ENCODE results near the gene SATB2. TPM values are rescaled to one million over a fixed set of nuclear protein-coding genes. Genes with fewer than 3 reads are reported as not detected.

Gene SATB2
- total RNA-seq, 2 donors from 2014 or later = 5.2 to 11.8 TPM

GRCh38 chr2:199495147-199495546 lies 37.4 kb upstream of the SATB2 start:
- Histone ChIP-seq H3K36me3 (no peaks in the 10 kb centered on the region), H3K4me1 (replicated peaks) (no peaks in the 10 kb centered on the region), H3K9me3 (no peaks in the 10 kb centered on the region), H3K4me3 (no peak overlapping the region), H3K27me3 (replicated peaks; ENCODE audit: insufficient read depth) (peaks cover 2% of the 10 kb centered on the region), H3K27ac (no peak overlapping the region)
- no peak for TF ChIP-seq POLR2A (IDR thresholded peaks at IDR 0.05)
- no peak for TF ChIP-seq POLR2AphosphoS5 (IDR thresholded peaks at IDR 0.05)
- TF ChIP-seq CTCF (IDR thresholded peaks at IDR 0.05) = no peak
- no peak for DNase-seq (ENCODE audit: low spot score)
- intact Hi-C loops (cut with DNase I) = no loop called here
- 47% methylated on average over 4 of the region's 4 CpGs for WGBS

- H3K27ac ChIP-seq = no peak overlapping the region
- no peak for DNase-seq (ENCODE audit: low spot score)
- 82% methylated on average over 5 of the region's 5 CpGs for WGBS
- H3K27me3 ChIP-seq (replicated peaks; ENCODE audit: insufficient read depth) = no peaks in the 10 kb centered on the region
- no peak overlapping the region for H3K4me3 ChIP-seq
- no peaks in the 10 kb centered on the region for H3K36me3 ChIP-seq
- no peaks in the 10 kb centered on the region for H3K9me3 ChIP-seq
- no peak for TF ChIP-seq POLR2A (IDR thresholded peaks at IDR 0.05)
- no peak for TF ChIP-seq POLR2AphosphoS5 (IDR thresholded peaks at IDR 0.05)
- TF ChIP-seq CTCF (IDR thresholded peaks at IDR 0.05) = no peak
- intact Hi-C loops (cut with DNase I) = no loop called here
- no peaks in the 10 kb centered on the region for H3K4me1 ChIP-seq (replicated peaks)
Measured at GRCh38 chr2:199490049-199490448, 32.3 kb upstream of the SATB2 start.

GRCh38 chr2:199488772-199489400 lies 31.1 kb upstream of the SATB2 start:
- Histone ChIP-seq H3K27me3 (replicated peaks; ENCODE audit: insufficient read depth) (no peaks in the 10 kb centered on the region), H3K27ac (no peak overlapping the region), H3K4me1 (replicated peaks) (no peaks in the 10 kb centered on the region), H3K36me3 (no peaks in the 10 kb centered on the region), H3K9me3 (no peaks in the 10 kb centered on the region), H3K4me3 (no peak overlapping the region)
- peak; percentile 16 to 47 (median 42) for TF ChIP-seq CTCF (IDR thresholded peaks at IDR 0.05)
- no peak for TF ChIP-seq POLR2A (IDR thresholded peaks at IDR 0.05)
- WGBS = 60% methylated on average over 6 of the region's 6 CpGs
- intact Hi-C loops (cut with DNase I) = no loop called here
- no peak for DNase-seq (ENCODE audit: low spot score)

GRCh38 chr2:199485732-199486335 lies 28.1 kb upstream of the SATB2 start:
- Histone ChIP-seq H3K27ac (no peak overlapping the region), H3K36me3 (no peaks in the 10 kb centered on the region), H3K4me3 (no peak overlapping the region), H3K4me1 (replicated peaks) (no peaks in the 10 kb centered on the region), H3K27me3 (replicated peaks; ENCODE audit: insufficient read depth) (no peaks in the 10 kb centered on the region), H3K9me3 (no peaks in the 10 kb centered on the region)
- intact Hi-C loops (cut with DNase I) = no loop called here
- DNase-seq (ENCODE audit: low spot score) = peak; percentile 42
- TF ChIP-seq CTCF (IDR thresholded peaks at IDR 0.05) = peak in 3 of 4 experiments; percentile 30 to 56 (median 37)
- no peak for TF ChIP-seq POLR2A (IDR thresholded peaks at IDR 0.05)
- WGBS = 13% methylated on average over 5 of the region's 5 CpGs

- no peak for DNase-seq (ENCODE audit: low spot score)
- Histone ChIP-seq H3K4me1 (replicated peaks) (no peaks in the 10 kb centered on the region), H3K27ac (no peak overlapping the region), H3K4me3 (no peak overlapping the region), H3K36me3 (no peaks in the 10 kb centered on the region), H3K9me3 (no peaks in the 10 kb centered on the region), H3K27me3 (replicated peaks; ENCODE audit: insufficient read depth) (no peaks in the 10 kb centered on the region)
- intact Hi-C loops (cut with DNase I) = no loop called here
- WGBS = 95% methylated on average over 1 of the region's 1 CpG
- TF ChIP-seq POLR2A (IDR thresholded peaks at IDR 0.05) = no peak
- no peak for TF ChIP-seq POLR2AphosphoS5 (IDR thresholded peaks at IDR 0.05)
- no peak for TF ChIP-seq CTCF (IDR thresholded peaks at IDR 0.05)
Measured at GRCh38 chr2:199484927-199485326, 27.2 kb upstream of the SATB2 start.

All from prostate gland (tissue), 2 donors.